NOMO-1 treated with dmso at 0.1 percent for 144 hours (cell line): ENCODE data around the gene UBE2L3.
"Not testable (repeated sequence)": the region's sequence is repeated elsewhere in the genome, so short reads cannot be mapped to it uniquely, and the experiment has no call there.

Experiments used
- DNase-seq: peaks from one replicate; lab custom pipeline; 2025; ENCODE audit not compliant: unreplicated experiment; lab: John Stamatoyannopoulos, UW

The UBE2L3 gene

GRCh38 chr22:21642584-21643448 is 75.3 kb downstream of the UBE2L3 start:
- peak; percentile 37 for DNase-seq

GRCh38 chr22:21643533-21644357 is 76.2 kb downstream of the UBE2L3 start:
- no peak for DNase-seq

DNA sequence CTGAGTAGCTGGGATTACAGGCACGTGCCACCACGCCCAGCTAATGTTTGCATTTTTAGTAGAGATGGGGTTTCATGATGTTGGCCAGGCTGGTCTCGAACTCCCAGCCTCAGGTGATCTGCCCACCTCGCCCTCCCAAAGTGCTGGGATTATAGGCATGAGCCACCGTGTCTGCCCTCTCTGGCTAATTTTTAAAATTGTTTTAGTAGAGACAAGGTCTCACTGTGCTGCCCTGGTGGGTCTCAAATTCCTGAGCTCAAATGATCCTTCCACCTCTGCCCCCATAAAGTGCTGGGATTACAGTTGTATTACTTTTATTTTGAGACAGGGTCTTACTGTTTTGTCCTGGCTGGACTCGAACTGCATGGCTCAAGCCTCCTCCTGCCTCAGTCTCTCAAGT is 78.0 kb downstream of the UBE2L3 start:
- DNase-seq, result not testable (repeated sequence)

- peak; percentile 69 for DNase-seq
Observed at GRCh38 chr22:21646608-21647590, 79.4 kb downstream of the UBE2L3 start.

DNA sequence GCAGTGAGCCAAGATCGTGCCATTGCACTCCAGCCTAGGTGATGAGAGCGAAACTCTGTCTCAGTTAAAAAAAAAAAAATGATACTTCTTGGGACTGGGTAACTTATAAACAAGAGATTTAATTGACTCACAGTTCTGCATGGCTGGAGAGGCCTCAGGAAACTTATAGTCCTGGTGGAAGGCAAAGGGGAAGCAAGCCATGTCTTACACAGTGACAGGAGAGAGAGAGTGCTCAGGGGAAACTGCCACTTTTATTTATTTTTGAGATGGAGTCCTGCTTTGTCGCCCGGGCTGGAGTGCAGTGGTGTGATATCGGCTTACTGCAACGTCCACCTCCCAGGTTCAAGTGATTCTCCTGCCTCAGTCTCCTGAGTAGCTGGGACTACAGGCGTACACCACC is 82.8 kb downstream of the UBE2L3 start:
- DNase-seq, result no peak

- DNase-seq, result no peak
Observed at GRCh38 chr22:21650823-21651520, 83.5 kb downstream of the UBE2L3 start.

DNA sequence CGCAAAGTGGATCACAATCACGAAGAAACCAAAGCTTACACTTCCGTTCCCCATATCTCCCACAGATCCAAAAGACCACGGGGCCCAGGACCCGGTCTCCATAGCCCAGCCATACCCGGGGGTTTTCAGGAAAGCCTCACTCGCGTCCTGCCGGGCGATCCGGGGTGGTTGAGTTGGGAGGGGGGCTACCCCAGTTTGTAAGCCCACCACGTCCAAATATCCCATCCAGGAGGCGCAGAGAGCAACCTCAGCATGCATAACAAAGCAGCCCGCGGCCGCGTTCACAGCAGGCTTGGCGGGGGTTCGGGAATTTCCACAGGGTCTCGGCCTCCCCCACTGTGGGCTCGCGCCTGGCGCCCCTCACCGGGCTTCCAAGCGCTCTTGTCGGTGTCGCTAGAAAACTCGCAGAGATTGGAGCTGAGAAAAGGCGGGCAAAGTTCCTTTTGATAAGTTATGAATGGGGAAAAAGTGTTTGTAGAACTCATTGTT is 84.1 kb downstream of the UBE2L3 start:
- DNase-seq, result no peak

- peak; percentile 84 for DNase-seq
Observed at GRCh38 chr22:21652010-21652546, 84.6 kb downstream of the UBE2L3 start.

DNA sequence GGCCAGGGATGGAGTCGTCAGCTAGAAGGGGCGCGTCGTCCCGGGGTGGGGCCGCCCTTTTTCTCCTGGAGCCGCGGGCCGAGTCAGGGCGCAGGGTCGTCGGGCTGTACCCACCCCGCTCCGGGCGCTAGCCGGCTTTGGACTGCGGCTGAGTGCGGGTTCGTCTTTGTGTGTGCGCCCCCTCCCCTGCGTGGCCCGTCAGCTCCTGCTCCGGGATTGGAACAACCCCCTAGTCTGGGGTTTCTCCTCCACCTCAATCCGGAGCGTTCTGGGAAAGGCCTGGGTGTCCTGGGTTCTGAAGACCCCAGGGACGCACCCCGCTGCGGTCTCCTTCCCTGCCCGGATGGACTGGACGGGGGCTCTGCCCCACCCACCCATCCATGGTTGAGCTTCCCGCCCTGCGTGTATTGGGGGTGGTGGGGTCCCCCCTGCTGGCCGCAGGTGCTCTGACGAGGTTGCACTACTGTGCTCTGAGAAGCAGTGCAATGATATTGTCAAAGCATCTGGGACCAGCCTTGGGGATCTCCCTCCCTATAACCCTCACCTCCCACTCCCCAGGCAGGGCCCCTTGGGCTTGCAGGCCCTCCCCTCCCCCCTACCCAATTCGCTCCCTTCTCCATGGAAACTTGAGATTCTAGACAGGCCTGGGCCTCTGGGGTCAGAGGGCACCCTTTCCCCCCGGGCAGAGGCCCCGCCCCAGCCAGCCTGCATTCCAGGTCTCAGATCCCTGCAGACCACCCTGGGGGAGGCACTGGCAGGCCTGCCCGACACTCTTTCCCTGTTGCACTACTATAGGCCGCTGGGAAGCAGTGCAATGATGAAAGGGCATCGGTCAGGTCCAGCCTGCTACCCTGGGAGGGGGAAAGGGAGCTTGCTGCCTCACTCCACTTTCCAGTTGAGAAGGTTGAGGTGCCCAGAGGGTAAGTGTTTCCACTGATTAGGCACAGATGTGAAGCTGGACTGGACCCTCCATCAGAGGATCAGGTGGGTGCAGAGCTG is 85.3 kb downstream of the UBE2L3 start:
- no peak for DNase-seq

DNA sequence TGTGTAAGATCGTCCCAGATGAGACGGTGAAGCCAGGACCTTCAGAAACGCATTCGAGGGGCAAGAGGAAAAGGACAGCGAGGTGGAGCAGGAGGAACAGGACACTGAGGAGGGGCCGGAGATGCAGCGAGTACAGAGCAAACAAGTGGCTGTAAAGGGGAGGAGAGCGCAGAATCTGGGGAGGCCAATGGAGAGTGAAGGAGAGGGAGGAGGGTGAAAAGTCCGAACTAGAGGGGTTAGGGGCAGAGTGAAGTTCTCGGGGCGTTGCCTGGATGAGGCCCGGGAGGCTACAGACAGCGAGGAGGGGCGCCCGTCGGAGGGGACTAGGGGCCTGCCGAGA is 89.5 kb downstream of the UBE2L3 start:
- no peak for DNase-seq

- peak; percentile 81 for DNase-seq
Observed at GRCh38 chr22:21657360-21658032, 90.0 kb downstream of the UBE2L3 start.

DNA sequence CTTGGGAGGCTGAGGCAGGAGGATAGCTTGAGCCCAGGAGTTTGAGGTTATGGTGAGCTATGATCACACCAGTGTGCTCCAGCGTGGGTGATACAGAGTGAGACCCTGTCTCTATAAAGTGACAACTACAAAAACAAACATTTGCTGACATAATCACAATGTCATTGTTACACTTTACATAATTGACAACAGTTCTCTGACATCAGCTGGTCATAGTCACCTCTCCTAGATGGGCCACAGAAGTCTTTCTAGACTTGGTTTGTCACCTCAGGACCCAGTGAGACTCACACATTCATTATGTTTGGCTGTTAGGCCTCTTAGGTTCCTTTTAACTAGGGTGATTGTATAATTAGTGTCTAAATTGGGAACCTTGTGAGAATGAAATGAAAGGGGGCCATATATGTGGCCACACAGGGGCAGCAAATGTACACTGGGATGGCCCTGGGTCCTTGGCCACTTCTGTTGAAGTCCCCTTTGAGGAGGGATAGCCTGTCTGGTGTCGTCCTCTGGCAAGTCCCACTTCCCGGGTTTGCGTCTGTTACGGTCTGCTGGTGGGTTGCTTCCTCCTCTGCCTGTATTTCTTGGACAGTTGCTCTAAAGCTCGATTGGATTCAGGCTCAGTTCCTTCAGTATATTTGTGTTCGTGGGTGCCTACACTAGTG is 92.5 kb downstream of the UBE2L3 start:
- no peak for DNase-seq

- DNase-seq, result no peak
Observed at GRCh38 chr22:21660904-21661303, 93.4 kb downstream of the UBE2L3 start.

DNA sequence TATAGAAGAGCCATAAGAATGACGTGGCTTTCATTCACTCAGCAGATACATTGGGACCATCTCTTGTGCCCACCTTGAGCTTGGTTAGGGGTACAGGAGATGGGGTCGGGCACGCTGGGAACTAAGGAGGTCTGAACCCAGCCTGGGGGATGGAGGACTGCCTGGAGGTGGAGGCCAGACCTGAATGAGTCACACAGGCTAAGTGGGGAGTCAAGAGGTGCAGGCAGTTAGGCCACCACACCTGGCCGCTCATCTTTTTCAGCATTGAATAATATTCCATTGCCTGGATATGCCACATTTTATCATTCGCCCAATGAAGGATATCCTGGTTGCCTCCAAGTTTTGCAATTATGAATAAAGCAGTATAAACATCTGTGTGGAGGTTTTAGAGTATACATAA is 94.5 kb downstream of the UBE2L3 start:
- no peak for DNase-seq

- no peak for DNase-seq
Observed at GRCh38 chr22:21663738-21664137, 96.2 kb downstream of the UBE2L3 start.

- DNase-seq, result no peak
Observed at GRCh38 chr22:21665047-21665851, 97.7 kb downstream of the UBE2L3 start.

- DNase-seq, result no peak
Observed at GRCh38 chr22:21666786-21667185, 99.3 kb downstream of the UBE2L3 start.
